ENCODE results near the gene SLC28A2. TPM values are rescaled to one million over a fixed set of nuclear protein-coding genes. Genes with fewer than 3 reads are reported as not detected.
"Not testable (repeated sequence)": the region's sequence is repeated elsewhere in the genome, so short reads cannot be mapped to it uniquely, and the experiment has no call there.

The SLC28A2 gene
- total RNA-seq, 4 donors from 2014 or later: 0.37 to 11.1 (median 5.1) TPM

GRCh38 chr15:45285413-45285812 is 33.4 kb downstream of the SLC28A2 start:
- Histone ChIP-seq H3K36me3 (no peaks in the 10 kb centered on the region), H3K4me3 (no peak overlapping the region), H3K9me3 (no peaks in the 10 kb centered on the region), H3K27me3 (no peaks in the 10 kb centered on the region), H3K27ac (no peak overlapping the region), H3K4me1 (no peaks in the 10 kb centered on the region)
- in situ Hi-C loops (cut with MboI; ENCODE audit: low pct_ligation_motif_present in 1 of 4, low pct_unique_long_range_greater_than_20kb in 1 of 4, low sequenced_read_pairs in 3 of 4) (no loop called here), intact Hi-C loops (cut with DNase I; ENCODE audit: low total_unique reads) (loop anchor here (10.0 kb wide), 1 partner anchor 81 kb away; no protein-coding TSS in a partner anchor)
- TF ChIP-seq, protein P1, sequence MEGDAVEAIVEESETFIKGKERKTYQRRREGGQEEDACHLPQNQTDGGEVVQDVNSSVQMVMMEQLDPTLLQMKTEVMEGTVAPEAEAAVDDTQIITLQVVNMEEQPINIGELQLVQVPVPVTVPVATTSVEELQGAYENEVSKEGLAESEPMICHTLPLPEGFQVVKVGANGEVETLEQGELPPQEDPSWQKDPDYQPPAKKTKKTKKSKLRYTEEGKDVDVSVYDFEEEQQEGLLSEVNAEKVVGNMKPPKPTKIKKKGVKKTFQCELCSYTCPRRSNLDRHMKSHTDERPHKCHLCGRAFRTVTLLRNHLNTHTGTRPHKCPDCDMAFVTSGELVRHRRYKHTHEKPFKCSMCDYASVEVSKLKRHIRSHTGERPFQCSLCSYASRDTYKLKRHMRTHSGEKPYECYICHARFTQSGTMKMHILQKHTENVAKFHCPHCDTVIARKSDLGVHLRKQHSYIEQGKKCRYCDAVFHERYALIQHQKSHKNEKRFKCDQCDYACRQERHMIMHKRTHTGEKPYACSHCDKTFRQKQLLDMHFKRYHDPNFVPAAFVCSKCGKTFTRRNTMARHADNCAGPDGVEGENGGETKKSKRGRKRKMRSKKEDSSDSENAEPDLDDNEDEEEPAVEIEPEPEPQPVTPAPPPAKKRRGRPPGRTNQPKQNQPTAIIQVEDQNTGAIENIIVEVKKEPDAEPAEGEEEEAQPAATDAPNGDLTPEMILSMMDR (IDR thresholded peaks at IDR 0.05): no peak
- DNase-seq: no peak
- 54 to 56% methylated on average over 2 of the region's 2 CpGs for WGBS, 2 donors (ENCODE audit: low coverage in 1 of 2)

GRCh38 chr15:45287390-45287956 is 35.4 kb downstream of the SLC28A2 start:
- Histone ChIP-seq H3K27me3 (no peaks in the 10 kb centered on the region), H3K36me3 (no peaks in the 10 kb centered on the region), H3K4me3 (no peak overlapping the region), H3K4me1 (no peaks in the 10 kb centered on the region), H3K27ac (no peak overlapping the region), H3K9me3 (no peaks in the 10 kb centered on the region)
- DNase-seq: no peak
- TF ChIP-seq EP300 (IDR thresholded peaks at IDR 0.05; ENCODE audit: low read depth): no peak
- no peak for TF ChIP-seq POLR2AphosphoS5 (IDR thresholded peaks at IDR 0.05)
- in situ Hi-C loops (cut with MboI; ENCODE audit: low pct_ligation_motif_present in 1 of 4, low pct_unique_long_range_greater_than_20kb in 1 of 4, low sequenced_read_pairs in 3 of 4) (no loop called here), intact Hi-C loops (cut with DNase I; ENCODE audit: low total_unique reads) (loop anchor here (10.0 kb wide), 1 partner anchor 83 kb away; no protein-coding TSS in a partner anchor)
- WGBS, 2 donors (ENCODE audit: low coverage in 1 of 2): 82 to 86% methylated on average over 1 to 2 of the region's 2 CpGs

DNA sequence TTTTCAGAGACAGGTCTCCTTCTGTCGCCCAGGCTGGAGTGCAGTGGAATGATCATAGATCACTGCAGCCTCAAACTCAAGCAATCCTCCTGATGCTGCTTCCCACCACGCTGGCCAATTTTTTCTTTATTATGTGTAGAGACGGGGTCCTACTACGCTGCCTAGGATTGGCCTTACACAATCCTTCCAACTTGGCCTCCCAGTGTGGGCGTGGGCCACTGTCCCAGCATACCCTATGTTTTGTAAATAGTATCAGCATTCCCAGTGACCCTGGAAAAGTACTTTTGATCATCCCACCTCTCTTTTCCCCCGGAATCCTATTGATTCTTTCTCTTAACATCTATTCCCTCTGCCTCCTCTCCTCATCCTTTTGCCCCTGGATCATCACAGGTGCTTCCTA is 36.9 kb downstream of the SLC28A2 start:
- TF ChIP-seq POLR2AphosphoS5 (IDR thresholded peaks at IDR 0.05): no peak
- TF ChIP-seq, protein P1 (IDR thresholded peaks at IDR 0.05): no peak
- no peak for TF ChIP-seq POLR2A (IDR thresholded peaks at IDR 0.05)
- TF ChIP-seq EP300 (IDR thresholded peaks at IDR 0.05; ENCODE audit: low read depth): no peak
- H3K9me3 ChIP-seq: no peaks in the 10 kb centered on the region
- H3K4me3 ChIP-seq: no peak overlapping the region
- H3K27ac ChIP-seq: no peak overlapping the region
- H3K4me1 ChIP-seq: no peaks in the 10 kb centered on the region
- no peak for DNase-seq
- in situ Hi-C loops (cut with MboI; ENCODE audit: low pct_ligation_motif_present in 1 of 4, low pct_unique_long_range_greater_than_20kb in 1 of 4, low sequenced_read_pairs in 3 of 4): no loop called here
- H3K27me3 ChIP-seq: no peaks in the 10 kb centered on the region
- intact Hi-C loops (cut with DNase I; ENCODE audit: low total_unique reads): loop anchor here (10.0 kb wide), 1 partner anchor 84 kb away; no protein-coding TSS in a partner anchor
- H3K36me3 ChIP-seq: no peaks in the 10 kb centered on the region
- WGBS, 2 donors (ENCODE audit: low coverage in 1 of 2): 75 to 83% methylated on average over 1 to 6 of the region's 6 CpGs

DNA sequence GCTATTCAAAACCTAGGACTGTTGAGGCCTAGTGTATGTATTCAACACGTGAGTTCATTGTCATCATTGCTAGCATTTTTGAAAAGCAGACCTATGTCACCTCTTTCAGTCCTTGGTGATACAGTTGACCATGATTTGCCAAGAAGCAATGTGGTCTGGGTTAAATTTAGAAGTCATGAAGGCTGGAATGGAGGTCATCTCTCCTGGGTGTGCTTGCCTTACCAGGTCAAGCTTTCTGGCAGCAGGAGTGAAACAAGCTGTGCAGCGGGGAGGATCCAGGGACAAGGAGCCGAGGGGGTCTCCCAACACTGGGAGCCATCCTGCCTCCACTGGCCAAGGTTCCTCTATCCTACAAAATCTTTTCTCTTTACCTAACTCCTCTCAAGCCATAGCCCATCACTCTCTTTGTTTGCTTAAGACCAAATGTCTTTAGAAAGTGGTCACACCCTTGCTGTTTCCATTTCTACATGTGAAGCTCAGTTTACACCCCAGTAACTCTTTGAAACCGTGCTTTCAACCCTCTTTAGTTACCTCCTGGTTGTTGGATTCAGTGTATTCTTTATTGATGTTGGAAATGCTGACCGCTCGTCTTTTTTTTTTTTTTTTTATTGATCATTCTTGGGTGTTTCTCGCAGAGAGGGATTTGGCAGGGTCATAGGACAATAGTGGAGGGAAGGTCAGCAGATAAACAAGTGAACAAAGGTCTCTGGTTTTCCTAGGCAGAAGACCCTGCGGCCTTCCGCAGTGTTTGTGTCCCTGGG is 40.0 kb downstream of the SLC28A2 start:
- in situ Hi-C loops (cut with MboI; ENCODE audit: low pct_ligation_motif_present in 1 of 4, low pct_unique_long_range_greater_than_20kb in 1 of 4, low sequenced_read_pairs in 3 of 4) (no loop called here), intact Hi-C loops (cut with DNase I; ENCODE audit: low total_unique reads) (no loop called here)
- Histone ChIP-seq H3K27me3 (no peaks in the 10 kb centered on the region), H3K4me3 (no peak overlapping the region), H3K4me1 (no peaks in the 10 kb centered on the region), H3K9me3 (no peaks in the 10 kb centered on the region), H3K27ac (no peak overlapping the region), H3K36me3 (no peaks in the 10 kb centered on the region)
- 86% methylated on average over 4 to 9 of the region's 9 CpGs for WGBS, 2 donors (ENCODE audit: low coverage in 1 of 2)
- no peak for DNase-seq
- TF ChIP-seq EP300 (IDR thresholded peaks at IDR 0.05; ENCODE audit: low read depth): no peak

DNA sequence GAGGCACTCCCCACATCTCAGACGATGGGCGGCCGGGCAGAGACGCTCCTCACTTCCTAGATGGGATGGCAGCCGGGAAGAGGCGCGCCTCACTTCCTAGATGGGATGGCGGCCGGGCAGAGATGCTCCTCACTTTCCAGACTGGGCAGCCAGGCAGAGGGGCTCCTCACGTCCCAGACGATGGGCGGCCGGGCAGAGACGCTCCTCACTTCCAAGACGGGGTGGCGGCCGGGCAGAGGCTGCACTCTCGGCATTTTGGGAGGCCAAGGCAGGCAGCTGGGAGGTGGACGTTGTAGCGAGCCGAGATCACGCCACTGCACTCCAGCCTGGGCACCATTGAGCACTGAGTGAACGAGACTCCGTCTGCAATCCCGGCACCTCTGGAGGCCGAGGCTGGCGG is 41.3 kb downstream of the SLC28A2 start:
- WGBS, 2 donors (ENCODE audit: low coverage in 1 of 2): 97% methylated on average over 15 of the region's 27 CpGs; no CpG with 5 or more reads in 1 of the 2 donors
- in situ Hi-C loops (cut with MboI; ENCODE audit: low pct_ligation_motif_present in 1 of 4, low pct_unique_long_range_greater_than_20kb in 1 of 4, low sequenced_read_pairs in 3 of 4); H3K4me1 ChIP-seq; DNase-seq; H3K4me3 ChIP-seq; H3K27ac ChIP-seq; H3K27me3 ChIP-seq; H3K36me3 ChIP-seq; intact Hi-C loops (cut with DNase I; ENCODE audit: low total_unique reads); H3K9me3 ChIP-seq: not testable (repeated sequence)

DNA sequence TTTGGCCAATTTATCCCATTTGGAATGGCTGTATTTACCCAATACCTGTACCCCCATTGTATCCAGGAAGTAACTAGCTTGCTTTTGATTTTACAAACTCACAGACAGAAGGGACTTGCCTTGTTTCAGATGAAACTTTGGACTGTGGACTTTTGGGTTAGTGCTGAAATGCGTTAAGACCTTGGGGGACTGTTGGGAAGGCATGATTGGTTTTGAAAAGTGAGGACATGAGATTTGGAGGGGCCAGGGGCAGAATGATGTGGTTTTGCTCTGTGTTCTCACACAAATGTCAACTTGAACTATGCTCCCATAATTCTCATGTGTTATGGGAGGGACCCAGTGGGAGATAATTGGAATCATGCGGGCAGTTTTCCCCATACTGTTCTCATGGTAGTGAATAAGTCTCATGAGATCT is 46.9 kb downstream of the SLC28A2 start:
- 96% methylated on average over 2 of the region's 2 CpGs; no CpG with 5 or more reads in 1 of the 2 donors for WGBS, 2 donors (ENCODE audit: low coverage in 1 of 2)
- H3K27me3 ChIP-seq; H3K27ac ChIP-seq; H3K9me3 ChIP-seq; H3K4me1 ChIP-seq; H3K36me3 ChIP-seq; intact Hi-C loops (cut with DNase I; ENCODE audit: low total_unique reads); in situ Hi-C loops (cut with MboI; ENCODE audit: low pct_ligation_motif_present in 1 of 4, low pct_unique_long_range_greater_than_20kb in 1 of 4, low sequenced_read_pairs in 3 of 4); DNase-seq; H3K4me3 ChIP-seq: not testable (repeated sequence)
